ENCODE data around the gene DLST. TPM values are rescaled to one million over a fixed set of nuclear protein-coding genes. Genes with fewer than 3 reads are reported as not detected.

The DLST gene
- polyA plus RNA-seq (2013, experiment 1 of 2; ENCODE audit: insufficient read length) = 105 TPM
- 114 TPM for polyA plus RNA-seq (2013, experiment 2 of 2; ENCODE audit: insufficient read length)

DNA sequence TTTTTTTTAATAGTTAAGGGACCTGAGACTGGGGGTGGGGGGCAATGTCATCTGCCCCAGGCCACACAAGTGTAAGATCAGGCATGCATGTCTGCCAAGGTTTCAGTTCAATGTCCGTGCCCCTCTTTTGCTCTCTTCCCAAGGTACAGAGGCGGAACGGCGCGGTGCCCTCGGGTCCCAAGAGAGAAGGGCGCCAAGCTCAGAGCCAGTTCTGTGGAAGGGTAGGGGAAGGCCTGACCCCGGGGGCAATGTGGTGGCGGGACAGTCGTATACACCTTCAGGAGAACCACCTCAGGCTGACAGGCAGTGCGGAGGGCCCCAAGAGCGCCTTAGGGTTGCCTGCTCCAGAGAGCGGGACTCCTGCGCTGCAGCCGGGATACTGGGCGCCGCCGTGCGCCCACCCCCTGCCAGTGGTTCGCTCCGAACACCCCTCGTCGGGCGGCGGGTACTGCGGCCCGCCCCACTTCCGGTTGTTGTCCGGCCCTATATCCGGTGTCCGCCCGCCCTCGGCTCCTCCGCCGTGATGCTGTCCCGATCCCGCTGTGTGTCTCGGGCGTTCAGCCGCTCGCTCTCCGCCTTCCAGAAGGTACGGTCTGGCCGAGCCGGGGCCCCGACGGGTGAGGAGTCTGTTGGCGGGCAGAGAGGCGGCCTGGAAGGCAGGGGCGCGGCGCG is at the start of gene DLST:
Gene DLST (plus strand): TSS at position 486 of the 672 bp plus-strand sequence. CDS start 38 bp downstream, at position 524.
- peak; percentile 86 for DNase-seq

DNA sequence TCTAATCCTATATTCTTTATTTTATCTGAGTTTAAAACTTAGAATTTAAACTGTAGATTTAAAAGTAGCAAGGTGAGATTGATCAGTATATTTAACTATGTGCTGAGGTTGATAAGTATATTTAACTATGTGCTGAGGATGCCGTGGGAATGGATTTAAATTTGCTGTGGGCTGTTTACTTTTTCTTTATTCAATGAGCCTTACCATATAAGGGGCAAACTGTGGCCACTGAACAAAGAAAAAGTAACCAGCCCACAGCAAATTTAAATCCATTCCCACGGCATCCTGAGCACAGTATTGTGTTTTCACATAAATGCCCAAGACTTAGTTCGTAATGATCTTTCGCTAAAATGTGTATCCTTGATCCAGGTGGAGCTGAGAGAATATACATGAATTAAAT is 48.9 kb upstream of the DLST start:
- no peak for DNase-seq

DNA sequence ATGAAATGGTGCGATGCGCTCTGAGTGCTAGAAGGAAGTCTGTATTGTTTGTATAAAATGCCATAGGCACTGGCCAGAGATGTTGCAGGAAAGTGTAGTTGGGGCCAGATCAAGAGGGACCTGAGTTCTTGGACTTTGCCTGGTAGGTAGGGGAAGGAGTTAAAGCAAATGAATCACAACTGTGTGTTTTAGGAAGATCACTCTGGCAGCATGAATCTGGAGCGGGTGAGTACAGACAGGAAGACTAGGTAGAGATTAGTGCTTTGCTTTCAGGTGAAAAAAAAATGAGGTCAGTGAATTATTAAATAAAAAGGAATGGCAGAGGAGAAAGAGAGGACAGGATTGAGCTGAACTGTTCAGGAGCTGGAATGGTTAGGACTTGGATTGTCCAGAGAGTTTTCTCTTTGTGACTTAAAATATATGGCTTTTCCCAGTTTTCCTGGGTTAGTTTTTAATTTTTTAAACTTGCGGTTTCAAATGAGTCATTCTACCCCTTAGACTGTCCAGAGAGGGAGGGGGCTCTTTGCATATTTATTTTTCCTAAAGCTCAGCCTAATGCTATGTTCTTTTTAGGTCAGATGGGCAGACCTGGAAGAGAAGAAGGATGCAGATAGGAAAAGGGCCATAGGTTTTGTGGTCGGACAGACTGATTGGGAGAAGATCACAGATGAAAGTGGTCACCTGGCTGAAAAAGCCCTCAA is 46.9 kb upstream of the DLST start:
- DNase-seq = peak; percentile 20

DNA sequence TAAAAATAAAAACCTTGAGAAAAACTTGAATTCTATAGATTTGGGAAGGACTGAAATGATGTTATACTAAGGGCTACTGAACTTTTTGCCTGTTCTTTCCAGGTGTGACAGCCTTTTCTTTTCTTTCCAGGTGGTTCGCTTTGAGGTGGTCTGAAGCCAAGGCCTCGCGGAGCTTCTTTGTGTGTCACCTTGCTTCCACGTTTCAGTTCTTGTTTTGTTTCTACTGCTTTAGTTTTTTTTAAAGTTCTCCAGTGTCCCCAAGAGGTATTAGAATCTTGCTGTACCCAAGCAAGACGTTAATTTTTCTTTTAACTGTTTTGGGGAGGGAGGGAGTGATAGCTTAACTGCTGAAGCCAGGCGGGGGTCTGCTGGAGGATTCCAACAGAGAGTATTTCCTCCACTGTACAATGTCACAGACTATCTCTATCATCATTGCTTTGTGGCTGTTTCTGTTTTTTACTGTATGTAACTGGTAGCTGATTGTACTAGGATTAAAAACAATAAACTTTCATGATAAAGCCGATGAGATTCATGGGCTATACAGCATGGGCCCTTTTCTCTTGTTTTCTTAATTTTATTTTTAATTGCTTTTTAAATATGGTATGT is 46.0 kb upstream of the DLST start:
- DNase-seq = no peak

DNA sequence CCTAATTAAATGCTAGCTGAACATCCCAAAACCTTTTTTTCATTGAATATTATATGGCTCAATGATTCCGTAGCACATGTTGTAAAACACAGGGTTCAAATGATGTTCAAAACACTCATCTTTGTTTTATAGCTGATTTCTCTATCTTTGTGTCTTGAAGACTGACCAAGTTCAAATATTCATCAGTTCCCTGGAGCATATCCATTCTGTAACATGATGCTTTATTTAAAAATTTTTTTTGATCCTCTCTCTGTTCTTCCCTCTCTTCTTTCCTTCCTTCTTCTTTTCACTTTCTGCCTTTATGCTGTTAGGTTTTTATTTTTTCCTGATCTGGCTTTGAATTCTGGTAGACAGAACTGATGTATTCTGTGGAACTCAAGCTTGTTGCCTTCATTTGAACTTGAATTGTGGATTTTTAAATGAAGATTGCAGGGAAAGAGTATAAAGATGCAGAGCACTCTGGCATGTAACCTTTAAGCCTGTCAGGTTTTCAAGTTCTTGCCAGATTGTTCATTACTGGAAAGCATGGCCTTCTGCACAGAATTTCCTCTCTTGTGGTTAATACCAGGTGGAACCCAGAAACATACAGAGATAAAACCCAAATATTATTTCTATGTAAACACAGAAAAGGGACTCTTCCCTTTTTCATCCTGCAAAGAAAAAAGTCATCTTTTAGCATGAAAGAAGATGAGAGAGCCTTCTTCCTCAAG is 45.3 kb upstream of the DLST start:
- DNase-seq = no peak

GRCh38 chr14:74838166-74838565 is 43.5 kb upstream of the DLST start:
- no peak for DNase-seq

- DNase-seq = no peak
Observed at GRCh38 chr14:74840603-74841030, 41.1 kb upstream of the DLST start.

DNA sequence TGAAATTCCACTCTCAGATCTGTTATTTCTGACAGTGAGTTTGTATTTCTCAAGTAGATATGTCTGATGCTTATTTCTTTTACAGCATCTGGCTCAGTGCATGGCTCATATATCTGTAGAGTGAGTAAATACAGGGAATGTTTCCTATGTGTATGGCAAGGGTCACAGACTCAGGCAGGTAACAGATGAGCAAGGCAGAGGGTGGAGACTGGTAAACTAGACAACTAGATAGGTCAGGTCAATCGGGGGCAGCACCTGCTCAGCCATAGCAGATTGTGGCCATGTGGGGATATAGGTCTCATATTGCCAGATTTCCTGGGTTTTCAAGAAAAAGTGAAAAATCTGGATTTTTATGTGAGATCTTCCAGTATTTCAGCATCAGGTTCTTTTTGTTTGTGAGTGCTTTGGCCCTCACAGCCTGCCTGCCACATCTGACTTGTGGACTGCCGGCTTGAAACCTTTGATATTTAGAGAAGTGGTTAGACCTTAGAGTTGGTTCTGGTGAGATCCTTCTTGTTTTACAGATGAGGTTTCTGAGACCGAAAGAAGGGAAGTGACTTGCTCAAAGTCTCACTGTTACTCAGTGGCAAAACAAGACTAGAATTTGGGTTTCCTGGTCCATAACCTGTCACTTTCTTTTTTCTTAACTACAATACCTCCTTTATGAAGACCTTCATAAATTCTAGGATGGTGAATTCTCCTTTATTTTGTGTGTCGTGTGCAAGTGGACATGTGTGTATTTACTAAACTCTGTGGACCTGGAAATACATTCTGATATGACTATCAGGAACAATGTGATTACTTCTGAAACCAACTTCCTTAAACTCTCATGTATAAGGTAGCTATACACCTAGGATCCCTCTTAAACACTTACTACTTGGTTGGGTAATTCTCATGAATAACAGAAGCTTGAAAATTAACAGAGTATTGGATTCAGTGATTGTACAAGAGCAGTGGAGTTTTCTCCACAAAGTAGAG is 40.2 kb upstream of the DLST start:
- no peak for DNase-seq

DNA sequence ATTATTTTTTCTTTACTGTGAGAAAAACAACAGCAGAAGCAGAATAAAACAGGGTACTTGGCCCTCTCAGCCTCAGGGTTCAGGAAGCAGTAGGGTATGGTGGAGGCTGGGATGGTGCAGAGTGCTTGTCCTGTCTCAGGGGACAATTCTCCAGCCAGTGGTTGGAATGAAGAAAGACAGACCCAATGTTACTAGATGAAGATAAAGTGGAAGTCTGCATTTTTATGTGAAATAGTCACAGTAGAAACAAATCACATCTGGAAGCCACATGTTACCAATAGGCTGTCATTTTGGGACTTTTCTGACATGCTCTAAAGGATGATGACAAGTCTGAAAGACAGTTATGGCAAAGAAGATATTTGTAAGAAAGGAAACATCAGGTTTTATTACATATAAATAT is 38.1 kb upstream of the DLST start:
- DNase-seq = peak; percentile 87

DNA sequence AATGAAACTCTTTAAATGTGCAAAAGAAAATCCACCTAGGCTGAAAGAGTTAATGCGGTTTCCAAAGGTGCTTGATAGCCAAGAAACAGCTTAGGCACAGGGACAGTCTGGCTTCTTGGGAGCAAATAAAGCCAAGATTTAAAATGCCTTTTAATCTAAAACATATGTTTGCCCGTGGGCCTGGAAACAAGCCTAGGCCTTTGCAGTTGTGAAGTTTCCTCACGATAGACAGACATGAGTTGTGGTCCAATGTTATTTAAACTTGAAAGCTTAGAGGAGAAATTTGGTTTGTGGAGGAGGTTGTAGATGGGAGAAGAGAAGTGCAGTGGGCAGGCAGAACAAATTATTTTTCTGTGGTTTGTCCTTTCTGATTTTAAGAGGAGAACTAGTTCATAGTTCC is 35.5 kb upstream of the DLST start:
- peak; percentile 87 for DNase-seq

DNA sequence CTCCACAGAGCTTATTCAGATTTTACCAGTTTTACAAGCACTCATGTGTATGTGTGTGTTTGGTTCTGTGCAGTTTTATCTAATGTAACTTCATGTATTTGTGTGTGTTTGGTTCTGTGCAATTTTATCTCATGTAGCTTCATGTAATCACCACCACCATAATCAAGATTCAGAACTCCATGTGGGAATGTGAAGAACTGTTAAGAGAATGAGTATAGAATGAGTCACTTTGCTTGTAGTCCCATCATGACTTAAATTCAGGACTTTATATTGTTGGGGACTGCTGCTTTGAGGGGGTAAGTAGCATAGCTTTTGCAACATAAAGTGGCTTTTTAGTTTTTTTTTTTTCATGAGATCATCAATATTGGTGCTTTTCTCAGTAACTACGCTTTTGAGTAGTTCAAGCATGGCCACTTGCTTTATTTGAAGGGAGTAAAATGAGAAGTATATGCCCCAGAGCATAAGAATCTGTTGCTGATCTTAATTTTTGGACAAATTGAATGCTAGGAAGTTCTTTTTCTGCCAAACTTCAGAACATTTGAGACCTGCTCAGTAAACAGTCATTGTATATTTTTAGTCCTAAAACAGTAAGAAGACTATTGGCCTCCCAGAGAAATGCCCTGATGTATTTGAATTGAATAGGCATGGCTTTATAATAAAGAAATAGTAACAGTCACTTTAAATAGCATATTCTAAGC is 34.6 kb upstream of the DLST start:
- DNase-seq = peak; percentile 76

DNA sequence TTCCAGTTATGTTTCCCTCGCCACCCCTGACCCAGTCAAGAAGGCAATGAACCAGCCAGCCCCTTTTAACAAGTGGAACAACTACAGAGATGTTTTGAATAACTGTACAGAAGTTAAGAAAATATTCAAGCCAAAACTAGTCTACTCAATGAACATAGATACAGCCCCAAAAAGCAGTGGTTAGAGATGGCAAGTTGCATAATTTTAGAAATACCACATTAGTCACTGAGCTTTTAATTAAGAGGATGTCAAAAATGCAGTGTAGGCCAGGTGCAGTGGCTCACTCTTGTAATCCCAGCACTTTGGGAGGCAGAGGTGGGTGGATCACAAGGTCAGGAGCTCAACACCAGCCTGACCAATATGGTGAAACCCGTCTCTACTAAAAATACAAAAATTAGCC is 32.9 kb upstream of the DLST start:
- DNase-seq = peak; percentile 54

DNA sequence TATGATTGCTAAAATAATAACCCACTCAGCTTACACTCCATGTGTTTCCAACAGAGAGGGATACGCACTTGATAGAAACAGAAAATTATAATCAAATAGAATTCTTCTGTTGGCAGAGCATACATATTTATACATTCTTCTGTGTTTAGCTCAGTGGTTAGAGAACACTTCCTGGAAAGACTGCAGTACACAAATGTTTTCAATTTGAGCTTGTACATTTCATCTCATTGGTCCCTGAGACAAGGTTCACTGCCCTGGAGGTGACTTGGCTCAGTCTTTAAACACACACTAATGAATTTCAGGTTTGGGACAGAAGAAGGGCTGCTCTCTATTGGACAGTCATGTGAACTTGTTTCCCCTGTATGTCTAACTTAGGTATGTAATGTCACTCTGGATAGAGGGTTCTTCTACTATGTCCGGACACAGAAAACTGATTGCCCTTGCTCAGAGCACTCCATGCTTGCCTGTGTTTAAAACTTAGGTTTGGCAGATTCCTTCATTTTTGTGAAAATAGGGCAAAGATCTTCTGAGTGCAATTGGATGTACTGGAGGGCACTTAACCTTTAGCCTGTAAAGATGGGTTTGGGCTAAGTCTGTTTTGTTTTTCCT is 28.7 kb upstream of the DLST start:
- DNase-seq = peak; percentile 84

DNA sequence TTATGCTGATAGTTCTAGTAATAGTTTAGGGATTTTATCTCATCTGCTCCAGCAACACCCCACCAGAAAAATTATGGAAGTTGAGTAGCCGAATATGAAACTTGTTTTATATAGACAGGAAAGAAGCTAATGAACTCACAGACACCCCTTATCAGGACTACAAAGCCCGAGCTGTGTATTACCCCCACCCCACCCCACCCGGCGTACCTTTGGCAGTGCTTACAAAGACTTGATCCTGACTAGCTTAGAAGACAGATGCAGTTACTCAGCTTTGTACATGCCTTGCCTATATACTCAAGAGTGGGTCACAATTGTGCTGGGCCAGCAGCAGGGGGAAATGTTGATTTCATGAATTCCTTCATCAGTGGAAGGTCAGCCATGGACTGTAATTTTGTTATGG is 28.1 kb upstream of the DLST start:
- no peak for DNase-seq

DNA sequence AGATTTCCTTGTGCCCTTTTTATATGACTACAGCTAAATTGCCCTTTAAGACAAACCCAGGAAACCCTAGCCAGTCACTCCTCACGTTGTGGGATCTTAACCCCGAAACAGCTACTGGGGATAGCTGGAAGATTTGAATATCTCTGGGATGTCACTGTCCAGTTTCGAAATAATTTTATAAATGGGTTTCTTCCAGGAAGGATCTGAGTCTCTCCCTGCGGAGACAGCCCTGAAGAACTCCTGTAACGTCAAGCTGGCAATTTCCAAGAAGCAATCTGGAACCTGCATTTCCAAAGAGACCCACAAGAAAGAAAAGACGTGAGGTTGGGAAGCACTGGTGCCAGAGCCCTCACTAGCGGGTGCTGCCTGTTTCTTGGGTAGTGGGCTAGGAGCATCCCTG is 26.7 kb upstream of the DLST start:
- DNase-seq = no peak

DNA sequence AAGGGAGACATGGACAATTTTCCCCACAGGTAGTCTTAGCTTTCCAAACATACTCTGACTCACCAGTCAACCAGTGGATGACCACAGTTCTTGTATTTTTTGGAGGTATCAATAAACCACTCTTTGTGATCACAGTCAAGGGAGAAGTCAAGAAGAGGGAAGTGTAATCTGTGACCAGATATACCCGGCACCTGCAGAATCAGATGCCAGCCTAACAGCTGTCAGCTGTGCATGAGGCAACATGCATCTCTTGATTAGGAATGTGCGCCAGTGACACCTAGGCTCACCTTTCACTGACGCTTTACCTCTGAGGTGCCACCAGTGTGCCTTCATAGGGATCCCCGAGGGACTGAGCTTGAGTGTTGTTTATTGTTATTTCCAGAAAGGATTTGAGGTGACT is 25.8 kb upstream of the DLST start:
- DNase-seq = no peak

DNA sequence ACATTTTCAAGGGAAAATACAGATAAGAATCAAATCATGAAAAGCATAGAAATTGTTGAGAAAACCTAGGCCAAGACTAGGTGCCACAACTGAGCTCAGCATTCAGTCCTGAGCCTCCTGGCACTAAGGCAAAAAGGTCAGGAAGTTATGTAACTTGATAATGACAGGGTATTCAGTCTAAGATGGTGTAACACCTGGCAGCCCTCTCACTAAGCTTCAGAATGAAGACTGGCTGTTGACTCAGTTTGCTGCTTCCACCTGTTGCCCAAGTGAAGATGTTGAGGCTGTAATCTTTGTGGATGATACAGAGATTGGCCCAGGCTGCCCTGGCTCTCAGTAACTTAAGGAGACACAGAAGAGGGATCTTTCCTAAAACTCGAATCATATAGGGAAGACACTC is 25.4 kb upstream of the DLST start:
- DNase-seq = no peak

DNA sequence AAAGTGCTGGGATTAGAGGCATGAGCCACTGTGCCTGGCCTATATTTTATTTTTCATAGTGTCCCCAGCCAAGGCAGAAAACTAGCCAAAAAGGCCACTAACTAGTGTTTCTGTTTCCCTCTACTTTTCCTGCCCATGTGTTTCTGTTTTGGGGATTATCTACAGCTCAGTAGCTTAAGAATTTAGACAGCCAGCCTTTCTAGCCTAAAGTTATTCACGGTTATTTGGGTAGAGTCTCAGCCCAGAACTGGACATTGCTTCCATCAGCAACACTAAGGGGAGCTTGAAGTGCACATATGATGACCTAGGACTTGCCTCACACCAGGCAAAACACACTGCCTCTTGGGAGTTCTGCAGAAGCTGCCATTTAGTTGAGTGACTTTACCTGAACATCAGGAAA is 23.7 kb upstream of the DLST start:
- DNase-seq = peak; percentile 60

GRCh38 chr14:74859757-74860552 is 21.8 kb upstream of the DLST start:
- DNase-seq = peak; percentile 58

Data from fibroblast of skin of abdomen (primary cell).